GM19099 (cell line): Measurements from ENCODE around the gene SOCS6.

ENCODE experiments used
- POLR2A ChIP-seq: IDR thresholded peaks from 3 replicates; pipeline ENCODE4 v1.6.1; 2011; ENCODE audit warnings: low read depth; ENCODE audit not compliant: insufficient read length; ENCODE audit errors: extremely low read depth

The SOCS6 gene

DNA sequence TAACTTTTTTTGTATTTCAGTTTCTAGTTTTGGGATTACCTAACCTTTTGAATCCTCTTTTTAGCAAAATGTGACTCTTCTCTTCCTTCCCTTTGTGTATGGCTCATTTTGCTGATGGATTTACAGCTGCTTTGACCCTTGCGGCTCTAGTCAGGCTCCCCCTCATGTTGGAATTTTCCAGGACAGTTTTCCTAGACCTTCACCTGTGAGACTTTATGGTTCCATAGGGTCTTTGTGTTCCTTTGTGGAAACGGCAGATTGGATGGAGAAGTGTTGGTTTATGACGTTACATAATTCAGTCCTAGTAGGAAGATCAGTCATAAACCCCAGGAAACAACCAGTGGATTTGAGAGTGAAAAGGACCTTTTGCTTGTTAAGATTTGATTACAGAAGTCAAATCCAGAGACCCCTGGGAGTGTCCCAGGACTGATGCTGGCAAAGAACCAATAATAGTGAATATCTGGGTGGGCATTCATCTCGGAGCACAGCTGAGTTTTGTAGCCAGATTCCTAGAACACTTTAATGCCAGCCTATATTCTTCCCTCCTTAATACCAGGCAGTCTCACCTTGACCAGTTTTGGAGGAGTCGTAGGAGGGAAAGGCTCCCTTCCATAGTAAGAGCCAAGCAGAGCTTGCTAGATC lies 42.7 kb downstream of the SOCS6 start:
- no peak for TF ChIP-seq POLR2A

DNA sequence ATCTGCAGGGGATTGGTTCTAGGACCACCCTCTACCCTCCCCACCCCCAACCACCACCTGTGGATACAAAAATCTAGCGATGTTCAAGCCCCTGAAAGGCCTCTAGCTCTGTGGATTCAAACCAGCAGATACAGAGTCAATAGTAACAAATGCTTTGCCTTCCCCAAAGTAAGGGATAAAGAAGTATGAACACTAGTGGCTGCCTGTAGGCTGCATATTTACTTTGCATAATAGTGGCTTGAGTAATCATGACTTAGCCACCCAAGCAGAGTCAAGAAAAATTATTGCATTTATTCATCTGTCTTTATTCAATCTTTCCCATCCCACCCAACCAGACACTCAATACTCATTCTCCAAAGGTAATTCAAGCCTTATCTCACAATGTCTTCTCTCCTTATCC lies 43.8 kb downstream of the SOCS6 start:
- TF ChIP-seq POLR2A = no peak

DNA sequence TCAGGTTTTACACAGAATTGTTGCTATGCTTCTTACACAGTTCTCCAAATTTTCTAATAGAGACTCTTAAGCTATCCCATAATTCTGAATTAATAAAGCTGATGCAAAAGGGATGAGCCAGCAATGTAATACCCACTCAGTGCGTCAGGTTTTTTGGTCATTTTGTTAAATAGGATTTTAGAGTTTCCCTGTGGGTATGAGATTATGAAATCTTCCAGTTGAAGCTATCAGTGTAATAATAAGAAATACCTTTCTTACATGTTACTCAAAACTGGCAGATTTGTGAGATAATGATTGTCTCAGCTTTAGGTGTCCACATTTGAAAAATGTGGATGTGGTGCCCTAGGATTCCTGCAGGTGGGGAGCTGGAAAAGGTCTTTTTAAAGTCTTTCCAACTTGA lies 44.5 kb downstream of the SOCS6 start:
- no peak for TF ChIP-seq POLR2A

DNA sequence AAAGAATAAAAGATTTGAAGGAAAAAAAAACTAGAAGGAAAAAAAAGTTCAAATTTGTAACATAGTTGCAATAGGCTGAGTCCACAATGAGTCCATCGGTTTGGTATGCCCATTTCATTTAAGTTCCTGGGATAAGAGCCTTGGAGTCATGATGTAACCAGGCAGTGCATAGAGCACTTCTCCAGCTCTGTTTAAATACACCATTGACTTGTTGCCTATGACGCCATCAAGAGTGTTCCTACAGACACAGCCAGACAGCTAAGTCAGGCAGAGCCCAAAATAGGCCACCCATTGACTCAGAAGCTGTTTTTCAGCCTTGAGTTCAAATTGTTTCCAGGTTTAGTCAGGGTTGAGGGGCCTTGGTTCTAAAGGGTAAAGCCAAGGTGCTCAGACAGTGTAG lies 44.9 kb downstream of the SOCS6 start:
- TF ChIP-seq POLR2A = no peak

DNA sequence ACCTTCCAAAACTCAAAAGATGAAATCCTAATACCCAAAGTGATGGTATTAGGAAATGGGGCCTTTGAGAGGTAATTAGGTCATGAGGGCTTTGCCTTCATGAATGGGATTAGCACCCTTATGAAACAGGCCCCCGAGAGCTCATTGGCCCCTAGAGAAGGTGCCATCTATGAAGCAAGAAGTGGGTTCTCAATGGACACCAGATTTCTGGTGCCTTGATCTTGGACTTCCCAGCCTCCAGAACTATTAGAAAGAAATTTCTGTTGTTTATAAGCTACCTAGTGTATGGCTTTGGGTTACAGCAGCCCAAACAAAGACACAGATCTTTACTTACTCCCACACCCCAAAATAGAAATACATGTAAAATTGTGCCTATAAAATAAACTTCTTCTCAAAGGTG lies 45.4 kb downstream of the SOCS6 start:
- TF ChIP-seq POLR2A = no peak

DNA sequence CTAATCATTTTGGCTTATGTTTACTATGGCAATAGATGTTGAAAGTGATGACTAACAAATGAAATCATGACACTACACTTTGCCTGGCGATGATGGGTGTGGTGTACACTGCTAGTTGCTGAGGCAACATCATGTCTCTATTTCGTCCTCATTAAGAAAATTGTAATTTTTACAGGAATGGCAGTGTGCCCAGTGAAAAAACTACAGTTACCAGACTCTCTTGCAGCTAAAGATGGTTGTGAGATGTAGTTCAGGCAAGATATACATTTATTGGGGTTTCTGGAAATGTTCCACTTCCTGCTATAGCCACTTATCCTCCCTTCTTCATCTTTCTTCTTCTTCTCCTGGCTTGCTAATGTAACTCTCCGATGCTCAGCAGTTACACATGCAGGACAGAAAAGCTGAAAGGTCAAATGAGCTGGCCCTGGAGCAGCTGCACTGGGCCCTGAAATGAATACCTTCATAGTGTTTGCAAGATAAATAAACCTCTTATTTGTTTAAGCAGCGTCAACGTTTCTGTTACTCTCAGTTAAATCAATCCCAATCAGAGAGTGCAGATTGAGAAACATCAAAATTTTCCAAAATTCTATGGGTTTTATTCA lies 46.0 kb downstream of the SOCS6 start:
- TF ChIP-seq POLR2A = no peak

DNA sequence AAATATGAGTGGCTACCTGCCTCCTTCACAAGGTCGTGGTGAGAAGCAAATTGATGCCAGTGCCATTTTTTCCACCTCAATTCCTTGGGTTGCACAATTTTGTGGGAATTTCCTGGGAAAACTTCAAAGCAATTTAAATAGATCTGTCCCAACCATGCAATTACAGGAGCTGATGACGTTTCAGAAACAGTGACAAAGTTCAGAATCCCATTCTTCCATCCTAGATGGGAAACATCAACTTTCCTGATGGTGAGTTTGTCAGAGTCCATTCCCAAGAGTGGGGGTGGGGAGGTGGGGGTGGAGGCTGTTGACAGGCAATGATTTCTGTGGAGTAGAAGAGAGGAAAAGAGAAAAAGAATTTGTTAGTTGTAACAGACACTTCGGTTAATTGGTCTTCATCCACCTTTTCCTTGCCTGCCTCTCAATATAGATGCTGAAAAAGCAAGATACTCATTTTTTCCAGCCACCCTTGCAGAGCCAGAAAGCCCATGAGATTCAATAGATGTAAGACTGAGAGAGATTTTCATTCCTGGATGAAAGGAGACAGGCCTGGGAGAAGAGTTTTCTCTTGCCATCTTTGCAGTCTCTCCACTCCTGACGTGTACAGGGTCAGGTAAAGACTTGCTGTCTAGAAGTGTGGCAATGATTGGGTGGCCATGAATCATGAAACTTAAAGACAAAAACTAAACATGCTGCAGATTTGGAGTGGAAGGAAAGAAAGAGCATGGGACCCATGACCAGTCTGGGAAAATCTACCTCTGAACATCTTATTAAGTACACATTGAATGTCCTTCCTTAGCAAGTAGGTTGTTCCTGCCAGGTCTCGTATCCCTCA lies 47.3 kb downstream of the SOCS6 start:
- no peak for TF ChIP-seq POLR2A

DNA sequence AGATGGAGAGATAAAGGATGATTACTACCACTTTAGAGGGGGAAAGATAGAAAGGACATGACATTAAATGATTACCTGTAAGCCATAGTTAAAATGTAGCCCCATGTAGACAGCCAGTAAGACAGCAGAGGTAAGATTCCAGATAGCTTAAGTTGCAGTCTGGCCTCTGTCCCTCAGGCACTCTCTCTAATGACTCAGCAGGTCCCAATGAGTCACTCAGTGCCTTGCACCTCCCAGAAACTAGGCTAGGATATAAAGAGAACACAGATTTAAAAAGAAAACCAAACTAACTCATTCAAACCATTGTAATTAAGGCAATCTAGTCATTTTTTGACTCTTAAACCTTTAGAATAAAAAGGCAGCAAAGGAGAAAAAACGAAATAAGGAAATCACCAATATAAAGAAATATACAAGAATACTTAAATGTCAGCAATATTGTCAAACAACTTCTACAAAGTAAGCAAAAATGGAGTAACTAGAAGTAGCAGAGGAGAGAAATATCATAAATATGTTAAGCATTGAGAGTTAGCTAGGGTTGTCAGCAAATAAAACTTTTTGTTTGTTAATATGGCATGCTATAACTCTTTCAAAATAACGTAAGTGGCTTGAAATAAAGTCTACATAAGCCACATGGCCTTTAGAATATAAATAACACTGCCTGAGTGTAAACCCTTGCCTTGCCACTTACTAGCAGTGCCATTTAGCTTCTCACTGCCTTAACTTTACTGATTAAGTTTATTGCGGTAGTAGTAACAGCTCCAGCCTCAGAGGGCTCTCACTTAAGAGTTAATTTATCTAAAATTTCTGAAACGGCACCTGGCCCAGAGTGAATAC lies 48.5 kb downstream of the SOCS6 start:
- no peak for TF ChIP-seq POLR2A

DNA sequence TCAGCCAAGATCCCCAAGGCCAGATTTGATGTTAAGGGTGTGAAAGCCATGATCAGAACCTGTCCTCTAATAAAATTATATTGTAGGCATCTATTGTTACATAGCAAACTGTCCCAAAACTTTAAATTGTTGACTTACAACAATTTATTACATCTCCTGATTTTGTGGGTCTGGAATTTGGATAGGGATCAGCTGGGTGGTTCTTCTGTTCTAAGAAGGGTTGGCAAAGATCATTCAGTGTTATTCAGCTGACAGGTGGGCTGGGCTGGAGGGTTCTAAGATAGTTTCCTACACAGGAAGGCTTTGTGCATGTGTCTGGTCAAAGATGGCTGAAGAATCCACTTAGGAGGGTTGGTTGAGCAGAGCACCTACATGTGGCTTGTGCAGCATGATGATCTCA lies 50.0 kb downstream of the SOCS6 start:
- TF ChIP-seq POLR2A = no peak

DNA sequence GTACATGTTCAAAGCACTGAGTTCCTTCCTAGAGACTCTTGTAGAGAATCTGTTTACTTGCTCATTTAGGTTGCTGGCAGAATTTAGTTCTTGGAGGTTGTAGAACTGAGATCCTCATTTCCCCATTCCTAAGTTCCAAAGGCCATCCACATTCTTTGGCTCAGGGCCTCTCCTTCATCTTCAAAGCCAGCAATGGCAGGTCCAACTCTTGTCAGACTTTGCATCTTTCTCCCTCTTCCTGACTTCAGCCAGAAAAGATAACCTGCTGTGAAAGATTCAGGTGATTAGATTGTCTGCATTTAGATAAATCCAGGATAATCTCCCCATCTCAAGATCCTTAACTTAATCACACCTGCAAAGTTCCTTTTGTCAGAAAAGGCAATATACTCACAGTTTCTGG lies 51.1 kb downstream of the SOCS6 start:
- TF ChIP-seq POLR2A = no peak

DNA sequence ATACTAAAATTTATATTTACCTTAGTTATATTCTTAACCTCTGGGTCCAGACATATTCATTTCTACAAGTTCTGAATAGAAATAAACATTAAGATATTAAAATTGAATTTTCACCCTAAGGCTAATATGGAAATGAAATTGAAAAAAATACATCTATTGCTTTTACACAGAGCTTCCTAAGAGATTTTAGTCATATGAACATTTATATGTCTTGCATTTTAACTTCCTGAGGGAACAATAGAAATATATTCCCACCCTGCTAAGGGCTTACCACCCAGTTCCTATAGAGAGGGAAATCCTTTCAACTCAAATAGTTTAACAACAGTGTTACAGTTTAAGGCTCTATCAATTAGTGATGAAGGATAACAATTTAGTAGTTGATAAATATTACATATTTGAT lies 60.5 kb downstream of the SOCS6 start:
- no peak for TF ChIP-seq POLR2A

DNA sequence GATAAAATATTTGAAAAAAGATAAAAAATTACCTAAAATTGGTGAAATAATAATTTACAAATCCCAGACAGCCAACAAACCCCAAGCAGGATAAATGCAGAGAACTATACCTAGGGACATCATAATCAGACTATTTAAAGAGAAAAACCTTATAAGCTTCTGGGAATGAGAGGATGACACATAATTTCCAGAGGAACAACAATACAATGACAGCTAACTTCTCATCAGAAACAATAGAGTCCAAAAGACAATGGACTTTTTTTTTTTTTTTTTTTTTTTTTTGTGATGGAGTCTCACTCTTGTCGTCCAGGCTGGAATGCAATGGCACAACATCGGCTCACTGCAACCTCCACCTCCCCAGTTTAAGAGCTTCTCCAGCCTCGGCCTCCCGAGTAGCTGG lies 65.2 kb downstream of the SOCS6 start:
- no peak for TF ChIP-seq POLR2A

DNA sequence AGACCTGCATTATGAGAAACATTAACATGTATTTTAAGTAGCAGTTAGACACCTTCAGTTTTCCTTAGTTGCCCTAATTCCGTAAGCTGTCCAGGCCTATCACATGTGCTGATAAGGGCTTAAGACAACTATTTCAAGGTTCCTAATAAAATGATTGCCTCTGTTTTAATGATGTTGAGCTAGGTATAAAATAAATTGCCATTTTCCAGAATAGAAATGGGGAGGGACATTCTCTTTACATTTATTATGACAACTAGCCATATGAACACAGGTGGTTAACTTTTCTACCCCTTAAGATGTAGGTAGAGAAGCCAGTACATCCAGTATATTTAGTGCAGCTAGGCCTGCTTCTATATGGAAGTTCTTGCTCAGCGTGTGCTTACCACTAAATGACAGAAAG lies 65.9 kb downstream of the SOCS6 start:
- no peak for TF ChIP-seq POLR2A

DNA sequence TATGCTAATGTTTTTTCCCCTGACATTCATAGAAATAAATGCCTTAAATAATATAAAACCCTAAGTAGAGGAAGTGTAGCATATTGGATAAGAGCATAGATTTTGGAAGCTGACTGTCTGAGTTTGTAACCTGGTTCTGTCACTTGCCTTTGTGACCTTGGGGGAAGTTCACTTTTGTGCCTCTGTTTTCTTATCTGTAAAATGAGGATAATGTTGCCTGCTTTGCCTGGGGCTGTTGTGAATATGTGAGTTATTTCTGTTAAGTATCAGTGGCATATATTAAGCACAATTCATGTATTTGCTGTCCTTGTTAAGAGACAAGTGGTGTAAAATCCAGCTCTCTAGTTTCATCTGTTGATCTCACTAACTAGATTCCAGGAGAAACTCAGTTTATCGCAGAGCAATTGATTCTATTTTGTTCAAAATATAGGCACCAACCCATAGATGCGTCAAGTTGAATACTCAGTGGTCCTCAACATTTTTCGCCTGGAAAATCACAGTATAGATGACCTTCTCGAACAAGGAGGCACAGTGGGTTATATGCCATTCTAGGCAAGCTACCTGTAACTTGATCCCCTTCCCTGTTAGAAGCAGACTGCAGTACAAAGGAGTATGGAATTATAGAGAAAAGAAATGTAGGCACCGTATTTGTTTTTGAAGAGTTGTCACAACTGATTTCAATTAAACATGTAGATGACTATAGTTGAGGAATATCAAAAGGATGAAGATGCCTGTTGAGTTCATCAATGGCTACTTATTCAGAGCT lies 67.0 kb downstream of the SOCS6 start:
- no peak for TF ChIP-seq POLR2A
